ENCODE data around the gene PHF20.
"Not testable (repeated sequence)": the region's sequence is repeated elsewhere in the genome, so short reads cannot be mapped to it uniquely, and the experiment has no call there.

The PHF20 gene

GRCh38 chr20:35947489-35947888 is 175.7 kb downstream of the PHF20 start:
- no peak for DNase-seq

GRCh38 chr20:35947907-35948306 is 176.1 kb downstream of the PHF20 start:
- DNase-seq = no peak

DNA sequence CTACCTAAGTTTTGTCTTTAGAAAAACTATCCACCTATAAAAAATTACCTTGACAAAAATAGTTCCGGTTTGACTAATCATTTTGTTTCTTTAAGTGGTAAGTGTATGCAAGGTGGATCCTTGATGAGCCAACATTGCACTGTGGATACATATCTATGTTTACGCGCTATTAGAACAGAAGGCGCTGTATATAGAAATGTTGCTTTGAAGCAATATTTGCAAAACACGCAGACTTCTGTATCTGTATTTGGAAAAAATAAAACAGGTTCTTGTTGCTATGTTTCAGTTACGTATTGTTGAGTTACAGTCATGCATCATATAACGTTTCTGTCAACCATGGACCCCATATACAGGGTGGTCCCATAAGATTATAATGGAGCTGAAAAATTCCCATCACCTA is 178.3 kb downstream of the PHF20 start:
- no peak for DNase-seq

DNA sequence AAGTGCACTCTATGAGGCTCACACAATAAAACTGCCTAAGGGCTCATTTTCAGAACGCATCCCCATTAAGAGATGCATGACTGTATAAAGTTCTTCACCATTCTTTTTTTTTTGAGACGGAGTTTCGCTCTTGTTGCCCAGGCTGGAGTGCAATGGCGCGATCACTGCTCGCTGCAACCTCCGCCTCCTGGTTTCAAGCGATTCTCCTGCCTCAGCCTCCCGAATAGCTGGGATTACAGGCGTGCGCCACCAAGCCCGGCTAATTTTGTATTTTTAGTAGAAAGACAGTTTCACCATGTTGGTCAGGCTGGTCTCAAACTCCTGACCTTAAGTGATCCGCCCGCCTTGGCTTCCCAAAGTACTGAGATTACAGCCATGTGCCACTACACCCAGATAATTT is 180.3 kb downstream of the PHF20 start:
- not testable (repeated sequence) for DNase-seq

DNA sequence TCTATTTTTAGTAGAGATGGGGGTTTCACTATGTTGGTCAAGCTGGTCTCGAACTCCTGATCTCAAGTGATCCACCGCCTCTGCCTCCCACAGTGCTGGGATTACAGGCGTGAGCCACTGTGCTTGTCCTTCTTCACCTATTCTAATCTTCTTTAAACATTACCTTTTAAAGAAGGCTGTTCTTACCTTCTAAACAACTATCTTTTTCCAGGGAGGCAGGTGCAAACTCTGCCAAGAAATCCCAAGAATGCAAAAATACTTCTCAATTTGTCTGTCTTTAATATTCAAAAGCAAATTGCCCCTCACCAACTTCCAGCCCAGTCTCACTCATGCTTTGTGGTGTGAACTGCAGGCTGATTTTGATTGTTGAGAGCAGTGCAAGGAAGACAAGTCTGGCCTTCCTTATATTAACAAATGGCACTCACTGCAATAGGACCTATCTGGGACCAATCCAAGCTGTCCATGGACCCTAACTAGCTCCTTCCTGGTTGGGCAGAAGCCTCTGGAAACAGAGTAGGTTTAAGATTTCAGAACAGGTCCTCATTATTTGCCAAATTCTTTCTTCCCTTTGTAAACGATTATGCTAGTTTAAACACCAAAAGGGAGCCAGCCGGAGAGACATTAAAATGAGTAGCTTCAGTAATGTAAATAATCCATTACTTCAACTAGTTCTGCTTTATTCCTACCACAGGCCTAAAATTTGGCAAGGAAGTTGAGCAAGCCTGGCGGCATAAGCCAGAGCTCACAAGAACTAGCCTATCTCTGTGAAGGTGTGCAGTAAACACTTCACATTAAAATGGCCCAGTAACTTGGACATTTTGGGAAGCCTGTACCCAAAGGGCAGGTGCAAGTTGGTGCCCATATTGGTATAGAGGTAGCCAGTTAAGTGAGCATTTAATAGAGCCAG is 180.9 kb downstream of the PHF20 start:
- no peak for DNase-seq

- no peak for DNase-seq
Measured at GRCh38 chr20:35953387-35954199, 181.8 kb downstream of the PHF20 start.

DNA sequence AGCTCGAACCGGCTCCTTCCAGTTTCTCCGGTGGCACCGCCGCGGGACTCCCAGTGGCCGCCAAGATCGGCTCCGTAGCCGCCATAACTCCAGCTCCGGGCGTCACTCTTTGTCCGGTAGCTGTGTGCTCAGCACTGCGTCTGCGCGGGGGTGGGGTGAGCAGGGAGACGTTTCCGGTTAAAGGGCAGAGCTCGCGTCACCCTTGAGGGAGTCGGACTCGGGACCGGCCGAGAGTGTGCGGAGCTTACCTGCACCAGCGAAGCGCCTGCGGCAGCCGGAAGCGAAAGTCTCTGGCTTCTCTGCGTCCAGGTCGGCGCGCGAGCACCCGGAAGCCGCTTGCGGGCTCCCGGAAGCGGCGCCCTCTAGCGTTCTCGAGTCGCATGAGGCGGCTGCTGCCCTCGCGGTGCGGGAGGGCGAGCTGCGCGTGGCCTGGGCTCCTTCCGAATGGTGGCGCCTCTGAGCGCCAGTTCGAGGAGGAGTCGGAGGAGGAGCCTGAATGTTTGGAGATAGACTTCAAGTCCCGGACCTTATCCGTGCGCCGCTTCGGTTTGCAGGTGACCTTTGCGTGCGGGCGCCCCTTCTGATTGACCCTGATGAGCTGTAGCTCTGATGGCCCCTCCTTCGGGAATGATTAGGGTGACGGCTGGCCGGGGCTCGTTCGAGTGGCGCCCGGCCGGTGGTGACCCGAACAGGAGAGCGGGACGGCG is 182.5 kb downstream of the PHF20 start, which contains the start of gene SCAND1:
TSS of gene SCAND1 (minus strand) at position 303 of the 707 bp plus-strand sequence. CDS start at position 85, 218 bp downstream.
- DNase-seq = peak; percentile 88

- no peak for DNase-seq
Measured at GRCh38 chr20:35954907-35955251, 183.1 kb downstream of the PHF20 start.

- DNase-seq = no peak
Measured at GRCh38 chr20:35956616-35957015, 184.8 kb downstream of the PHF20 start.

DNA sequence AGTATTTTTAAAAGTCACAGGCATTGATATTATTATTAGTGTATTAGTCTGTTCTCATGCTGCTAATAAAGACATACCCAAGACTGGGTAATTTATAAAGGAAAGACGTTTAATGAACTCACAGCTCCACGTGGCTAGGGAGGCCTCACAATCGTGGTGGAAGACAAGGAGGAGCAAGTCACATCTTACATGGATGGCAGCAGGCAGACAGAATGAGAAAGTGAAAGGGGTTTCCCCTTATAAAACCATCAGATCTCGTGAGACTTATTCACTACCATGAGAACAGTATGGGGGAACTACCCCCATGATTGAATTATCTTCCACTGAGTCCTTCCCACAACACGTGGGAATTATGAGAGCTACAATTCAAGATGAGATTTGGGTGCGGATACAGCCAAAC is 187.5 kb downstream of the PHF20 start:
- not testable (repeated sequence) for DNase-seq

DNA sequence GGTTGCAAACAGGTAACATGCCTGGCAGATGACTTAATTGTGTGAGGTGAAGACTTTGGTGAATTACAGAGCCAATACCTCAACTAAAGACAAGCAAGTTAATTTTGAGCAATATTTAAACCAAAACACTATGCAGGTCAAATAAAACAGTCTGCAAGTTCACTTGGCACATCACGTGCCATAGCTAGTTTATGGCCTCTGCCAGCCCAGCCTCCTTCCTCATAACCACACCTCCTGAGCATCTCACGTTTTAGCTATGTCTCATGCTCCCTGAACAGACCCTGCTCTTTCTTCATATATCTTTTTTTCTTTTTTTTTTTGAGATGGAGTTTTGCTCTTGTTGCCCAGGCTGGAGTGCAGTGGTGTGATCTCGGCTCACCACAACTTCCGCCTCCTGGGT is 192.1 kb downstream of the PHF20 start:
- DNase-seq = no peak

- no peak for DNase-seq
Measured at GRCh38 chr20:35967979-35968640, 196.3 kb downstream of the PHF20 start, which contains the start of gene CNBD2. TSS of gene CNBD2 (plus strand) at chr20:35968590. CDS start at chr20:35968763, 173 bp downstream.

DNA sequence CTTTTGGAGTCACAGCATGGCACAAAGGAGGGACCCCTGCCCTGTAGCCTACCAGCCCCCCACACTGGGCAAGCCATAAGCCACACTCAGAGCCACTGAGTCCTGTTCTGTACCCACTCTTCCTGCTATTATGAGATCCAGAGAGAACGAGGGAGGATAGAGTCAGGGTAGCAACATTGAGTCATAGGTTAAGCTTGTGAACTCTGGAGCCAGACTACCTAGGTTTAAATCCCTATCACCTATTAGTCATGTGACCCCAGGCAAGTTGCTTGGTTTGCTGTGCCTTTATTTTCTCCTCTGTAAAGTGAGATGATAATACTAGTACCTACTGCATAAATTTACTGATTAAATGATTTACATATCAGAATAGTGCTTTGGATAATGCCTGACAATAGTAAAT is 197.1 kb downstream of the PHF20 start:
- no peak for DNase-seq

GRCh38 chr20:35971981-35972380 is 200.2 kb downstream of the PHF20 start:
- no peak for DNase-seq

- peak; percentile 87 for DNase-seq
Measured at GRCh38 chr20:35972462-35972861, 200.6 kb downstream of the PHF20 start.

- DNase-seq = no peak
Measured at GRCh38 chr20:35974256-35974655, 202.4 kb downstream of the PHF20 start.

DNA sequence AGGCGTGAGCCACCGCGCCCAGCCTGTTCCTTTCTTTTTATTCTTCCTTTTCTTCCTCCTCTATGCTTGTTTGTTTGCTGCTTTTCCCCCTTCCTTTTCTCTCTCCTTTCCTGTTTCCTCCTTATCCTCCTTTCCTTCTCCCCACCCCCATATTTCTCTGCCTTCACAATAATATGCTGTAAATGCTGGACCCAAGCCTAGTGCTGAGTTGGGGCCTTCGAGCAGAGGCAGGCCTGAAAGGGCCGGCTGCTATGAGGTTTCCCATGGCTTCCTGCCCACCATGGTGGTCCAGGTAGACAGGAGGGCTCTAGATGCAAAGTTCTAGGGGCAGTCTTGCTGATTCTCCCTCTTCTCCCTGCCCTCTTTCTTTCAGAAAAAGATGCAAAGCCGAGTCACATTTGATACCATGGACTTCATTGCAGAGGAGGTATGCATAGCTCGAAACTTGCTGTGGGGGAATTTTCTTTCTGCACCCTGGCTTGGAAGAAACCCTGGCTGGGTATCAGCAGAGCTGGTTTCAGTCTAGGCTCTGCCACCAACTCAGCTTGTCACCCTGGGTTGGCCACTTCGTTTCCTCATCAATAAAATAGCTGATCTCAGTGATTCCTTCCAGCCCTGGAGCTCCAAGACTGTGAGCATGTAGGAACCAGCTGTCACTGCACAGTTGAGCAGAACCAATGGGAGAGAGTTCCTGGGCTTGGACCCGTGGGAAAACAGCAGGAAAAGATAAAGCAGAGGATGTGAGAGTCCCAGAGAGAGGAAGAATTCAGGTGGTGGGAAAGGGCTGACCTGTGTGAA is 204.0 kb downstream of the PHF20 start:
- no peak for DNase-seq

DNA sequence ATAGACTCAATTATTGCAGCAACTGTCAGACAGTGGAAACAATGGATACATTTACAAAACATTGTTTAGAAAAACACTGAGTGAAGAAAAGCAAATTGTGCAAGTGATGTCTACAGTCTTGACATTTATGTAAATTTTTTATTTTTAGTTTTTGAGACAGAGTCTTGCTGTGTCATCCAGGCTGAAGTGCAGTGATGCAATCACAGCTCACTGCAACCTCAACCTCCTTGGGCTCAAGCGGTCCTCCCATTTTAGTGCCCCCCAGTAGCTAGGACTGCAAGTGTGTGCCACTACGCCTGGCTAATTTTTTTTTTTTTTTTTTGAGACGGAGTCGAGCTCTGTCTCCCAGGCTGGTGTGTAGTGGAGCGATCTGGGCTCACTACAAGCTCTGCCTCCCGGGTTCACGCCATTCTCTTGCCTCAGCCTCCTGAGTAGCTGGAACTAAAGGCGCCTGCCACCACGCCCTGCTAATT is 206.3 kb downstream of the PHF20 start:
- DNase-seq = no peak

DNA sequence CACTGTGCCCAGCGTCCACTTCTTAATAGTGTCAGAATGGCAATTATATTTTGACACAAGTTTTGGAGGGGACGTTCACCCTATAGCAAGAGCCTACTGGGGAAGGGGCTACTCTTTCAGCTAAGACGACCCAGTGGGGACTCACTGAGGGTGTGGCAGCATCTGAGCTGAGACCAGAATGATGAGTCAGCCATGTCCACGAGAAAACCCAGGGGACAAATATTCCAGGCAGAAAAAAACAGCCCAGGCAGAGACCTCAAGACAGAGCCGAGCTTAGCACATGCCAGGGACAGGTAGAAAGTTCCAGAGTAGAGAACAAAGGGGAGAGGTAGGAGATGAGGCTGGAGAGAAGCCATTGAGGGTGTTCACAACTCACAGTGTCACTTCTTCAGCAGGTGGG is 207.7 kb downstream of the PHF20 start:
- DNase-seq = no peak

- DNase-seq = no peak
Measured at GRCh38 chr20:35981969-35982368, 210.2 kb downstream of the PHF20 start.

DNA sequence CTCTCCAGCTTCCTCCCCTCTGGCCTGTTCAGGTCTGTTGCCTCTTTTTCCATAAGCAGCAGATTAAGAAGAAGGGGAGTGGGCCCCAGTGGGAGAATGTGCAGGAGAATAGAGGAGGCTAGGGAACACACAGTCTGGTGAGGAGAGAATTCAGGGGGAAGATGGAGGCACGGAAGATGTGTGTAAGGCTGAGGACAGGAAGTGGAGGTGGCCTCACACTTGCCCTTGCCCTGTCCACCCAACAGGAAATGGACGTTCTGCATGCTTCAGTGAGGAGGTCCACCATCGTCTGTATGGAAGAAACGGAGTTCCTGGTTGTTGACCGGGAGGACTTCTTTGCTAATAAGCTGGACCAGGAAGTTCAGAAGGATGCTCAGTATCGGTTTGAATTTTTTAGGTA is 212.6 kb downstream of the PHF20 start:
- DNase-seq = no peak

DNA sequence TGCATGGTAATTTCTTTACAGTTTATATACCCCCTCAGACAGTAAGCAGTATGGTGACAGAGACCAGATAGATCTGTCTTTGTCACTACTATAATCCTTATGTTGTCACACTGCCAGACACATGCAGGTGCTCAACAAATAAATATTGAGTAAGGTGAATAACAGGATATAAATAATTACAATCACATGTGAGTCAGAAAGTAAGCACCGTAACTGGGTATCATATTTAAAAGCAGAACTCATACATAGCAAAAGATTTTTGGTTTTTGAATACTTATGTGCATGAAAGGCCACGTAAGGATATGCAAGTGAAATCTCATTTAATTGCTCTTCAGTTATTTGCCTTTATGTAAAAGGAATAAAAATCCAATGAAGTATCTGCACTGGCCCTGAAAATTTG is 214.0 kb downstream of the PHF20 start:
- no peak for DNase-seq
